GOT3 (cell line): Measurements from ENCODE around the gene ZNF74.
"Not testable (repeated sequence)": the region's sequence is repeated elsewhere in the genome, so short reads cannot be mapped to it uniquely, and the experiment has no call there.

Source experiments
- DNase-seq: peaks from one replicate; lab custom pipeline; 2025; ENCODE audit warnings: mixed read lengths; lab: John Stamatoyannopoulos, UW

ZNF74 gene

GRCh38 chr22:20376281-20376680 is 17.7 kb upstream of the ZNF74 start:
- DNase-seq = not testable (repeated sequence)

GRCh38 chr22:20376983-20377382 is 17.0 kb upstream of the ZNF74 start:
- DNase-seq = not testable (repeated sequence)

- DNase-seq = no peak
Observed at GRCh38 chr22:20378110-20378509, 15.8 kb upstream of the ZNF74 start.

- not testable (repeated sequence) for DNase-seq
Observed at GRCh38 chr22:20378684-20379083, 15.3 kb upstream of the ZNF74 start.

GRCh38 chr22:20380486-20380885 is 13.5 kb upstream of the ZNF74 start:
- DNase-seq = no peak

GRCh38 chr22:20383538-20383937 is 10.4 kb upstream of the ZNF74 start:
- DNase-seq = no peak

- DNase-seq = no peak
Observed at GRCh38 chr22:20384171-20384570, 9.8 kb upstream of the ZNF74 start.

GRCh38 chr22:20384865-20385264 is 9.1 kb upstream of the ZNF74 start:
- no peak for DNase-seq

- DNase-seq = no peak
Observed at GRCh38 chr22:20386336-20386735, 7.6 kb upstream of the ZNF74 start.

GRCh38 chr22:20386972-20387371 is 7.0 kb upstream of the ZNF74 start:
- DNase-seq = no peak

GRCh38 chr22:20388200-20388599 is 5.8 kb upstream of the ZNF74 start:
- DNase-seq = no peak

- DNase-seq = no peak
Observed at GRCh38 chr22:20389288-20389687, 4.7 kb upstream of the ZNF74 start.

GRCh38 chr22:20390394-20390907 is 3.5 kb upstream of the ZNF74 start:
- DNase-seq = no peak

- no peak for DNase-seq
Observed at GRCh38 chr22:20391222-20391621, 2.7 kb upstream of the ZNF74 start.

GRCh38 chr22:20392365-20392881 is 1.5 kb upstream of the ZNF74 start:
- not testable (repeated sequence) for DNase-seq

- DNase-seq = no peak
Observed at GRCh38 chr22:20392983-20393704, 807 bp upstream of the ZNF74 start.

GRCh38 chr22:20395181-20395906 is 1.4 kb downstream of the ZNF74 start:
- no peak for DNase-seq

GRCh38 chr22:20395907-20396287 is 1.9 kb downstream of the ZNF74 start:
- DNase-seq = no peak

GRCh38 chr22:20396639-20397038 is 2.7 kb downstream of the ZNF74 start:
- DNase-seq = no peak

- DNase-seq = no peak
Observed at GRCh38 chr22:20397498-20397897, 3.5 kb downstream of the ZNF74 start.

- DNase-seq = no peak
Observed at GRCh38 chr22:20398420-20398819, 4.5 kb downstream of the ZNF74 start.

GRCh38 chr22:20399866-20400605 is 6.1 kb downstream of the ZNF74 start:
- no peak for DNase-seq
